Progenitor cell of endocrine pancreas (in vitro differentiated cells): ENCODE results near the gene LEO1. TPM values are rescaled to one million over a fixed set of nuclear protein-coding genes. Genes with fewer than 3 reads are reported as not detected.

Experiments used
- DNase-seq: peaks from one replicate; pipeline ENCODE4 v3.0.0; 2021; ENCODE audit warnings: low spot score; ENCODE audit not compliant: unreplicated experiment
- H3K27ac Mint-ChIP-seq: 2 replicates; pipeline ENCODE4 v1.8.0; 2021; ENCODE audit warnings: mild to moderate bottlenecking, moderate library complexity, mixed read lengths
- H3K27me3 Mint-ChIP-seq: 2 replicates; pipeline ENCODE4 v1.8.0; 2021; ENCODE audit warnings: mixed read lengths
- H3K36me3 Mint-ChIP-seq: 2 replicates; pipeline ENCODE4 v1.8.0; 2022; ENCODE audit warnings: mixed read lengths; ENCODE audit not compliant: insufficient read depth
- H3K4me1 Mint-ChIP-seq: 2 replicates; pipeline ENCODE4 v1.8.0; 2021; ENCODE audit warnings: low read depth, mixed read lengths
- H3K4me3 Mint-ChIP-seq: 2 replicates; pipeline ENCODE4 v1.8.0; 2021; ENCODE audit warnings: low read depth, mild to moderate bottlenecking, moderate library complexity, mixed read lengths
- H3K9me3 Mint-ChIP-seq: 2 replicates; pipeline ENCODE4 v1.8.0; 2021; ENCODE audit warnings: low read depth, mixed read lengths
- total RNA-seq: library from RNA; stranded (reverse); gene quantifications from 2 replicates; pipeline ENCODE4 v1.2.1, GENCODE V29; 2021
- TF ChIP-seq, protein P1 (sequence below): fragments of 200-600 bp; sonication (generic); IDR thresholded peaks from one replicate; pipeline ENCODE4 v1.5.0; 2021; ENCODE audit warnings: antibody characterized with exemption, mild to moderate bottlenecking; ENCODE audit not compliant: unreplicated experiment

LEO1 gene
- total RNA-seq, 1 donor from 2014 or later = 25.7 TPM

DNA sequence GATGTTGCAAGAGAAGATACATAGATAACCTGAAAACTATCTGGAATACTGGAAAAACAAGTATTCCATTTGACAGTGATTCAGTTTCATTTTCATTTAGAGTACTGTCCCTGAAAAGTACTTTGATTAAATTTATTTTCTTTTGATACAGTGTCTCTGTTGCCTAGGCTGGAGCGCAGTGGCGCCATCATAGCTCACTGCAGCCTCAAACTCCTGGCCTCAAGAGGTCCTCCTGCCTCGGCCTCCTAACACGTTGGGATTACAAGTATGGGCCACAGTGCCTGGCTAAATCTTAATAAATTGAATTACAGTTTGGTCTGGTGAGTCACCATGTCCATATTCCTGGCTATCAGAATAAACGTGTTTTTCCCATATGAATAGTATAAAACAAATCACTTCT lies 1.6 kb upstream of the LEO1 start:
- Mint-ChIP-seq H3K9me3 (no peaks in the 10 kb centered on the region), H3K4me3 (peak overlapping the region; percentile 46), H3K27me3 (no peaks in the 10 kb centered on the region), H3K4me1 (peaks cover 15% of the 10 kb centered on the region), H3K36me3 (no peaks in the 10 kb centered on the region), H3K27ac (no peak overlapping the region)
- TF ChIP-seq, protein P1, sequence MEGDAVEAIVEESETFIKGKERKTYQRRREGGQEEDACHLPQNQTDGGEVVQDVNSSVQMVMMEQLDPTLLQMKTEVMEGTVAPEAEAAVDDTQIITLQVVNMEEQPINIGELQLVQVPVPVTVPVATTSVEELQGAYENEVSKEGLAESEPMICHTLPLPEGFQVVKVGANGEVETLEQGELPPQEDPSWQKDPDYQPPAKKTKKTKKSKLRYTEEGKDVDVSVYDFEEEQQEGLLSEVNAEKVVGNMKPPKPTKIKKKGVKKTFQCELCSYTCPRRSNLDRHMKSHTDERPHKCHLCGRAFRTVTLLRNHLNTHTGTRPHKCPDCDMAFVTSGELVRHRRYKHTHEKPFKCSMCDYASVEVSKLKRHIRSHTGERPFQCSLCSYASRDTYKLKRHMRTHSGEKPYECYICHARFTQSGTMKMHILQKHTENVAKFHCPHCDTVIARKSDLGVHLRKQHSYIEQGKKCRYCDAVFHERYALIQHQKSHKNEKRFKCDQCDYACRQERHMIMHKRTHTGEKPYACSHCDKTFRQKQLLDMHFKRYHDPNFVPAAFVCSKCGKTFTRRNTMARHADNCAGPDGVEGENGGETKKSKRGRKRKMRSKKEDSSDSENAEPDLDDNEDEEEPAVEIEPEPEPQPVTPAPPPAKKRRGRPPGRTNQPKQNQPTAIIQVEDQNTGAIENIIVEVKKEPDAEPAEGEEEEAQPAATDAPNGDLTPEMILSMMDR = no peak
- DNase-seq = no peak

DNA sequence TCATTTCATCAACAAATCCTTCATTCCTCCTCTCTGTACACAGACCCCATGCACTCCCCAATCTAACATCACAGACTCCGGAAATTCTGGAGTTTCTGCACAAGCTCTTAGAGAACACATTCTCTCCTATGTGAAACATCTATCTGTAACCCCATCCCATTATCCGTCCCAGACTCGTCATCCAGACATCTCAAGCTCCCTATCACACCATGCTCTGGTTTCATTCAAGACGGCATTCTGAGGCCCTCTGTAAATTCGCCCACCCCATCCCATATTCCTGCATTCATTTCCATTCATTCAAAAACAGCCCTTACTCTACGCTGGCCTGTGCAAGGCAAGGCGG lies 575 bp downstream of the LEO1 start:
- peaks cover 15% of the 10 kb centered on the region for H3K4me1 Mint-ChIP-seq
- TF ChIP-seq, protein P1 = no peak
- DNase-seq = no peak

DNA sequence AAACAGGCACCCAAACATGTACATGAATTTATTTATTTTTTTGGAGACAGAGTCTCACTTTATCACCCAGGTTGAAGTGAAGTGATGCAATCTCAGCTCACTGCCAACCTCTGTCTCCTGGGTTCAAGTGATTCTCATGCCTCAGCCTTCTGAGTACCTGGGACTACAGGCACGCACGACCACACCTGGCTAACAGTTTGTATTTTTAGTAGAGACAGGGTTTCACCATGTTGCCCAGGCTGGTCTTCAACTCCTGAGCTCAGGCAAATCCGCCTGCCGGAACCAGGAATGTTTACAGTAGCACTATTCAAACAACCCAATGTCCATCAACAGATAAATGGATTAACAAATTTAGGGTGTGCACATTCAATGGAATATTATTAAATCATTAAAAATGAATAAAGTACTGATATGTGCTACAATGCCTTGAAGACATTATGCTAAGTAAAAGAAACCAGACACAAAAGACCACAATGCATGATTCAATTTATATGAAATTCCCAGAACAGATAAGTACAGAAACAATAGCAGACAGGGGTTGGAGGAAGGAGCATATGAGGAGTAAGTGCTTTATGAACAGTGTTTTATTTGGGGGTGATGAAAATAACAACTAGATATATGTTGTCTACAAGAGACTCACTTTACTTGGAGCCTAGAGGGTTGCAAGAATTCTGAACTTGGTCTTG lies 1.3 kb downstream of the LEO1 start:
- DNase-seq = no peak
- H3K9me3 Mint-ChIP-seq = peaks cover 5% of the 10 kb centered on the region
- peaks cover 15% of the 10 kb centered on the region for H3K4me1 Mint-ChIP-seq
- TF ChIP-seq, protein P1 = no peak
- peaks cover 11% of the 10 kb centered on the region for H3K36me3 Mint-ChIP-seq
- H3K27me3 Mint-ChIP-seq = no peaks in the 10 kb centered on the region
- peak overlapping the region; percentile 21 for H3K27ac Mint-ChIP-seq
- H3K4me3 Mint-ChIP-seq = peak overlapping the region; percentile 94

More for the DNA sequence above, 575 bp downstream of the LEO1 start:
- peaks cover 5% of the 10 kb centered on the region for H3K9me3 Mint-ChIP-seq
- H3K27me3 Mint-ChIP-seq = no peaks in the 10 kb centered on the region
- peak overlapping the region; percentile 98 for H3K27ac Mint-ChIP-seq
- peaks cover 9% of the 10 kb centered on the region for H3K36me3 Mint-ChIP-seq
- H3K4me3 Mint-ChIP-seq = peak overlapping the region; percentile 94

DNA sequence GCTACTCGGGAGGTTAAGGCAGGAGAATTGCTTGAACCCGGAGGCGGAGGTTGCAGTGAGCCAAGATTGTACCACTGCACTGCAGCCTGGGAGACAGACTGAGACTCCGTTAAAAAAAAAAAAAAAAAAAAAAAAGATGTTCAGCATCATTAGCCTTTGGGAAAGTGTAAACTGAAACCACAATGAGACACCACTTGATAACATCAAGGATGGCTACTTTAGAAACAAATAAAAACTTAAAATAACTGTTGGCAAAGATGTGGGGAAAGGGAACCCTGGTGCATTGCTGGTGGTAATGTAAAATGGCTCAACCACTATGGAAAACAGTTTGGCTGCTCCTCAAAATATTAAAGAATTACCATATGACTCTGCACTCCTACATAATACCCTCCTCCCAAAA lies 1.9 kb downstream of the LEO1 start:
- H3K4me1 Mint-ChIP-seq = peaks cover 15% of the 10 kb centered on the region
- TF ChIP-seq, protein P1 = no peak
- no peak for DNase-seq
- H3K27me3 Mint-ChIP-seq = no peaks in the 10 kb centered on the region
- peaks cover 5% of the 10 kb centered on the region for H3K9me3 Mint-ChIP-seq
- H3K36me3 Mint-ChIP-seq = peaks cover 12% of the 10 kb centered on the region
- H3K27ac Mint-ChIP-seq = no peak overlapping the region
- peak overlapping the region; percentile 94 for H3K4me3 Mint-ChIP-seq

DNA sequence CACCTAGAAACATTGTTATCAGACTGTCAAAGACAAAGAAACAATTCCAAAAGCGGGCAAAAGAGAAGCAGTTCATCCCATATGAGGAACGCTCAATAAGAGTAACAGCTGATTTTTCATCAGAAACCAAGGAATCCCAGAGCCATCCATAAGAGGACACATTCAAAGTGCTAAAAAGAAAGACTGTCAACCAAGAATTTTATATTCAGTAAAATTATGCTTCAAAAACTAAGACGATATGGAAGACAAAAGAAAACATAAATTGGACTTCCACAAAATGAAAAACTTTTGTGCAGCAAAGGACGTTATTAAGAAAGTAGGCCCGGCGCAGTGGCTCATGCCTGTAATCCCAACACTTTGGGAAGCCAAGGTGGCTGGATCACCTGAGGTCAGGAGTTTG lies 4.0 kb downstream of the LEO1 start:
- Mint-ChIP-seq H3K9me3 (peaks cover 5% of the 10 kb centered on the region), H3K27me3 (no peaks in the 10 kb centered on the region), H3K4me1 (peaks cover 16% of the 10 kb centered on the region), H3K36me3 (peaks cover 16% of the 10 kb centered on the region), H3K27ac (no peak overlapping the region), H3K4me3 (no peak overlapping the region)
- DNase-seq = no peak
- TF ChIP-seq, protein P1 = no peak
